ENCODE data around the gene GOSR2.
"Not testable (repeated sequence)": the region's sequence is repeated elsewhere in the genome, so short reads cannot be mapped to it uniquely, and the experiment has no call there.

The GOSR2 gene

GRCh38 chr17:46930051-46930450 lies 7.1 kb downstream of the GOSR2 start:
- peak; percentile 27 for DNase-seq (ENCODE audit: low spot score)

GRCh38 chr17:46931596-46931995 lies 8.6 kb downstream of the GOSR2 start:
- no peak for DNase-seq (ENCODE audit: low spot score)

DNA sequence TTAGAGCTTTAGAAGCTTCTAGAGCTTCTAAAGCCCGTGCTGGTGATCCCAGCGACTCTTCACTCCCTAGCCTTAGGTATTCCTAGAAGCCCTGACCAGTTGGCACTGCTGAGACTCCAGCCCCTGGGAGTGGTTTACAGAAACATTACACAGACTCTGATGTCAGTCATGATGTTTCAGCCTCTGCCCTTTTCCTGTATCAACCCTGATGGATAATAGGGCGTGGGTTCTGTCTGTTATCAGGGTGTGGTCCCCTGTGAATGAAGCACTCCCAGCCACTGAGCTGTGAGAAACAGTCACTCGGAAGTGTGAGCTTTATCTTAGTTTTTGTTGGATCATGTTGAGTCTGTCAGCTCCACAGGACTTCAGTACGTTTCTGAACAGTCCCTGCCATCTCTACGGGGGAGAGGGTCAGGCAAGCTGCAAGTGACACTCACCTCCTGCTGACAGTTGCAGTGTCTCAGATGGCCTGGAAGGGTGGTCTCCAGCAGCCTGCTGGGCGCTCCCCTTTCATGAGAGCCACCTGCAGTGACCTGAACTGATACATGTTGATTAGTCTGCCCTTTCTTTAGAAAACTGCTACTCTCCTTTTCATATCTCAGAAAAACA lies 12.8 kb downstream of the GOSR2 start:
- DNase-seq (ENCODE audit: low spot score) = no peak

DNA sequence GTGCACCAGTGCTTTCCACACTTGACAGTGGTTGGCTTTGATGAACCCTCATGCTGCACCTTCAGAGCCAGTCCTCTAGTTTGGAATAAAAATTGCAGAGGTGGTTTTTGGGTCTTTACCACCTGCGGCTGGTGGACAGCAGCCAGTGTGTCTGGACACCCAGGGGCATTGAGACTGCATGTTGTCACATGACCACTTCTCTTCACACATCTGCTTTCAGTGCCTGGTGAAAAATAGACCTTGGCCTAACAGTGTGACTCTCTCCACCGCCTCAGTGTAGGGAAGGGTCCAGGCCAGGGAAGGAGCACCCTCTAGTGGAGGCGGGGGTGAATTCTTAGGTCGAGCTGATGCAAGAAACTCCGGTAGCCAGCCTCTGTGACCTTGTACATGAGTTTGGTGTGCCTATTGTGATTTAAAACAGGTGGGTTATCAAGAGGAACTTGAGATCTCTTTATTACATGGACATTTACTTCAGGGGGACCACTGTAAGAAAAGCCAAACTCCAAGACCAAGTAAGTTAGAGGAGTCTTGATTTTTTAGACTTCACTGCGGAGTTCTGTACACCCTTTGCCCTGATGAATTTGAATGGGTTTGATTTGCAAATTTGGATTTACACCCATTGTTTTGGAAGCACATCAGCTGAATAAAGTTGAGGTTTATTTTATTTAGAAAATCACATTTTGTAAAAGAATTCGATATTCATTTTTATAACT lies 17.9 kb downstream of the GOSR2 start:
- peak; percentile 93 for DNase-seq (ENCODE audit: low spot score)

DNA sequence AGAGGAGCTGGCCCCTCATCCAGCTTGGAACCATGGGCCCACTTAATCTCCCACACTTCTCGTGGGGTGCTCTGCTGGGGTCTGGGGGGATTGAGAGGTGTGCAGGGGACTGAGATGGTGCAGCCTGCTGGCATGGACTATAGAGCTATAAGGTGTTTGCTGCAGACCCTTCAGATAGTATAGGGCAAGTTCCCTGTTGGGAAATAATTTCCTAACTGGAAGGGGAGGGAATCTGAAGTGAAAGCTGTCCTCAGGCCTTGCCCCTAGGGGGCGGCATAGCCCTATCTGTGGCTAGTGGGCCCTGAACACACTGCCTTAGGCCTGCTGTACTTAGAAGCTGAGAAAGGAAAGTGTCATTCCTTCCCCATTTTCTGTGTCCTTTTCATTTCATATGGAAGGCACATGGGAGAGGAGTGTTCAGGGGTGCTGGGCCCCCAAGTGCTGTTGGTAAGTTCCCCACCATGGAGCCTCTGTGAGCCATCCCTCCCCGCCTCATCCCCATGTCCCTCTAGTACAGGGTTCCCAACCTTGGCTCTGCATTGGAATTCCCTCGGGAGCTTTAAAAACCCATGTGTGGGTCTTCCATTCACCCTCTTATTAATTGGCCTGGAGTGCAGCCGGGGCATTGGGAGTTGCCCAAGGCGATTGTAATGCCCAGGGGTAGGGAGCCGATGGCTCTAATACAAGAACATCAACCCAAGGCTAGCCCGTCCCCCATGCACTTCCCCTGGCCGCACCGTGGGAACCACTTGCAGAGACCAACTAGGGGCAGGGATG lies 19.7 kb downstream of the GOSR2 start:
- peak; percentile 92 for DNase-seq (ENCODE audit: low spot score)

- DNase-seq (ENCODE audit: low spot score) = no peak
These were observed 20.2 kb downstream of the GOSR2 start for GRCh38 chr17:46943218-46943500.

GRCh38 chr17:46943501-46944393 lies 20.8 kb downstream of the GOSR2 start:
- DNase-seq (ENCODE audit: low spot score) = peak; percentile 38

GRCh38 chr17:46944931-46945330 lies 22.0 kb downstream of the GOSR2 start:
- peak; percentile 34 for DNase-seq (ENCODE audit: low spot score)

- DNase-seq (ENCODE audit: low spot score) = no peak
These were observed 24.3 kb downstream of the GOSR2 start for GRCh38 chr17:46947216-46947615.

DNA sequence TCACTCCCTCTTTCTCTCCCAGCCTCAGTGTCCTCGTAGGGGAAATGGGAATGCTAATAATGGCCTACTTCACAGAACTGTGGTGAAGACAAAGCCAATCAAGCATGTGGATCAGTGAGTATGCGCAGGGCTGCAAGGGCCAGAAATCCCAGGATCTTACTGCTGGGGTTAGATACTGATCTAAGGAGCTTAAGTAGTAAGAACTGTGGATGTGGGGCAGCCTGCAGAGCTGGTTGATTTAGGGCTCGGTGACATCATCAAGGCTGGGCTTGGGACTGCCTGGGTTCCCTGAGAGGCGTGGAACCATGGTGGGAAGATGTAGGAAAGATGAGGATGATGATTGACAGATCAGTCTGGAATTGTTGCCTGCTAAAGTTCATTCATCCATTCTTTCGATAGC lies 25.6 kb downstream of the GOSR2 start:
- DNase-seq (ENCODE audit: low spot score) = no peak

DNA sequence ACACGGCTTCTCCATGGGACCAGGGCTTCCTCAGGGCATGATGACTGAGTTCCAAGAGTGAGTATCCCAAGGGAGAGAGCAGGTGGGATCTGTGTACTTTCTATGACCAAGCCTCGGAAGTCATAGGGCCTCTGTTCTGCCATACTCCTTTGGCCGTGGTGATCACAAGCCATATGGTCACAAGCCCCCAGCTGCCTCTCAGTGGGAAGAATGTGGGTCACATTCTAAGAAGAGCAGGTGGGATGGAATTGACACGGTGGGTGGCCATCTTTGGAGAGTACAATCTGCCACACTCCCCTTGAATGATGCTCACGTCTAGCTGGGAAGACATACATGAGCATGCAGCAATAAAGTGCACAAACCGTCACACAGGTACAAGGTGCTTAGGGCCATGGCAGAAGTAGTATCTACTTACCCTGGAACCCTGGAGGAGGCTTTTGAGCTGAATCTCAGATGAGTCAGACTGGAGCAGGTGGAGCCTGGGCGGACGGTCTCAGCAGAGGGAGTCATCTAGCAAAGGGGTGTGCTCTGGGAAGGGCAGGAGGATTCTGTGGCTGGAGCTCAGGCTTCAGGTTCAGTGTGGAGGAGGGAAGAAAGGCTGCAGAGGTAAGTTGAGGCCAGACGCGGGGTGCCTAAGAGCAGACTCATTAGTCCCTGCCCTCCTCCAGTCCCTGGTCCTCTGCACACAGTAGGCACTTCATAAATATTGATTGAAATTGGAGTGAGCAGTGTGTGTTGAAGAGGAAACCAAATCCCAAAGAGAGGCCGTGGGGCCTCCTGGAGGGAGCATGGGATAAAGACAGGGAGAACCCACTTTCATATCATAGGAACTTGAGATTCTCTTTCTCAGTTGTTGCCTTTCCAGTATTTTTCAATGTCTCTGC lies 26.6 kb downstream of the GOSR2 start:
- DNase-seq (ENCODE audit: low spot score) = peak; percentile 20

DNA sequence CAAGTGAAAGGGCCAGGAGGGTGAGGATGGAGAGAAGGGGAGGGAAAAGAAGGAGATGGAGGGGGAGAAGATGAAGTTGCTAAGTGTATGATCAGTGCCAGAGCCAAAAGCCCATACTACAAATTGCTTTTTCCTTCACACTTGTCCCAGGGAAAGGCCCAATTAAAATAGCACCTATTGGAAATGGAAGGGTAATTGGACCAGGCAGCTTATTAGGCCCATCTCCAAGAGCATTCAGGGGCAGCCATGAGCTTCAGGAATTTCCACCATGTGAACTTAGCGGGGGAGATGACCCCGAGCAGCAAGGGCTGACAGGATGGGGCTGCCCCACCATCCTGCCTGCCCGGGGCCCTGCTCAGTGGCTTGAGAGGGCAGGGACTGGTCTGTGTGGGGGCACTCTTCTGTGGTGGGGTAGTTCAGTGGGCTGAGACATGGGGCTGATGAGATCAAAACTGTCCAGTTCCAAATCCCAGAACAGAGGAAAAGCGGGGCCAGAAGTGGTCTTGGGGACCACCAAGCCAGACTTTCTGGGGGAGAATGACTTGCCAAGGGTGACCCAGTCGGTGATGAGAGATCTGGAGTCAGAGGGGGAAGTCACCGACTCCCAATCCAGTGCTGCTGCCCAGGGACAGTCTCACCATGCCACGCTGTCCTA lies 27.5 kb downstream of the GOSR2 start:
- DNase-seq (ENCODE audit: low spot score) = peak; percentile 28

DNA sequence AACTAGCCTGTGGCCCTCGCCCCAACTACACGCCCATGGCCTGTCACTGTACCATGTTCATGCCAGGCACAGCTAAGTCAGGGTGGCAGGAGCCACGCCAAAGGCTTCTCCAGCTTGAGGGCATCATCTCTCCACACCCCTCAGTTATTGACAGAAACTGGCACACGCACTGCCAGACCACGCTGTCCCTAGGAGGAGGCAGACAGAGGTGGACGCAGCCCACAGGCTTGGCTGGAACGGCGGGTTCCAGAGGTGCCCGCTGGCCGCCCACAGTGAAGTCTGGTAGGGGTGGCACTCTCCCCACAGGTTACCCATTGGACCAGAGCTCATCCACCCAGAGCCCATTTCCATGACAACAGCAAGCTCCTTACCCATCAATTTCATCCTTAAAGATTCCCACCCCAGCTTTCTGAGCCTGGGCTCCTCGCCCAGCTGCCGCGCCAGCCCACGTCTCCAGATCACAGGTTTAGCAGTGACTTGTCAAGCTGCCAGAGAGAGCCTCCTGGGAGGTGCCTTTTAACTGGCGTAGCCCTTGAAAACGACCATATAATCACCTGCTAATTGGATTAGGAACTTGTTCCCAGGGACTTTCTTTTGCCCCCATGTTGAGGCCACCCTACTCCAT lies 28.1 kb downstream of the GOSR2 start:
- DNase-seq (ENCODE audit: low spot score) = peak; percentile 92

- no peak for DNase-seq (ENCODE audit: low spot score)
These were observed 28.7 kb downstream of the GOSR2 start for GRCh38 chr17:46951706-46952105.

GRCh38 chr17:46952115-46952514 lies 29.2 kb downstream of the GOSR2 start:
- no peak for DNase-seq (ENCODE audit: low spot score)

GRCh38 chr17:46953191-46953590 lies 30.2 kb downstream of the GOSR2 start:
- DNase-seq (ENCODE audit: low spot score) = not testable (repeated sequence)

DNA sequence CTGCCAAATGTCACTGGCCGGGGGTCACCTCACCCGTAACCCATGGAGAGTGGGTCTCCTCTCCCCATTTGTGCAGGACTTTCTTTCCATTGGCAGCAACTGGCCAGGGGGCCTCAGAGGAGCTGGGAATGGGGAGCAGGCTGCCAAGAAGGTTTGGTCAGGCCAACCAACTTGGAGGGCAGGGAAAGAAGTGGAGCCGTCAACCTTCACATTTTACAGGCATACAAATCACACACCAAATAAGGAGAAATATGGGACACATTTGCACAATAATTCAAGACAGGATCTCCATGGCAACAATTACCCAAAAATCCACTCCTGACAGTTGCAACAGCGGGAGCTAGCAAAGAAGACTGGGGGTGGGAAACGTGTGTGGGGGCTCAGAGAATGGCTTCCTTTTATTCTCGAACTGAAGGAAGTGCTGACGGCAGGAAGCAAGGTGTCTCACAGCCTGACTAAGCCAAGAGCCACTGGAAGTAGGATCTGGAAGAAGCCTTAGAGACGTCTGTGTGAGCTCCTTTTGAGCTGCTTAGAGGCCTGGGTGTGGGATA lies 35.2 kb downstream of the GOSR2 start:
- no peak for DNase-seq (ENCODE audit: low spot score)

- DNase-seq (ENCODE audit: low spot score) = no peak
These were observed 37.2 kb downstream of the GOSR2 start for GRCh38 chr17:46960152-46960551.

GRCh38 chr17:46962374-46962790 lies 39.4 kb downstream of the GOSR2 start:
- DNase-seq (ENCODE audit: low spot score) = no peak

- DNase-seq (ENCODE audit: low spot score) = no peak
These were observed 40.6 kb downstream of the GOSR2 start for GRCh38 chr17:46963571-46963970.

Data from D341Med (cell line).